H1 (cell line): ENCODE measurements around the gene FABP7. TPM values are rescaled to one million over a fixed set of nuclear protein-coding genes. Genes with fewer than 3 reads are reported as not detected.

ENCODE experiments used
- BACH1 ChIP-seq: IDR thresholded peaks from 2 replicates; pipeline ENCODE4 v1.6.1; 2012; ENCODE audit warnings: low read length, improper control_type of control experiment
- CREB1 ChIP-seq: IDR thresholded peaks from 2 replicates; pipeline ENCODE4 v1.6.1; 2012; ENCODE audit warnings: inconsistent platforms
- EP300 ChIP-seq, 2 experiments: IDR thresholded peaks; 1 replicate in 1 of 2; 2 replicates in 1 of 2; pipeline ENCODE4 v1.6.1; 2011 to 2012; ENCODE audit warnings: low read depth in 2 of 2, low read length in 2 of 2, mild to moderate bottlenecking in 2 of 2, borderline replicate concordance in 1 of 2, inconsistent platforms in 1 of 2, moderate library complexity in 1 of 2
- JUND ChIP-seq: IDR thresholded peaks from 2 replicates; pipeline ENCODE4 v1.6.1; 2011; ENCODE audit warnings: mild to moderate bottlenecking, improper control_type of control experiment, low read length
- SAP30 ChIP-seq: fragments of 300-600 bp; sonication (generic); IDR thresholded peaks from 2 replicates; pipeline ENCODE4 v1.7.1; 2012; ENCODE audit warnings: low read length, moderate library complexity, mild to moderate bottlenecking, inconsistent platforms; ENCODE audit not compliant: insufficient read depth, insufficient replicate concordance
- polyA plus RNA-seq, 7 experiments: library from polyadenylated mRNA; depleted of rRNA in 3 of 7; stranded (reverse) in 5 of 7; unstranded in 2 of 7; fragments of >200 nt in 5 of 7; fragments of 200-250 nt in 2 of 7; gene quantifications; 1 replicate in 5 of 7; 2 replicates in 1 of 7; 4 replicates in 1 of 7; pipeline versions ENCODE4 v1.2.1 to v1.2.3, GENCODE V29; 2011 to 2013; ENCODE audit warnings: missing spikeins in 2 of 7, mixed read lengths in 2 of 7
- total RNA-seq: library from RNA; stranded (reverse); fragmentation: NEBNext Ultra II Directional; extraction: Animal tissue kit (Norgen Biotek cat#: 25700); gene quantifications from 2 replicates; pipeline ENCODE4 v1.2.1, GENCODE V29; 2021

The FABP7 gene
- total and polyA plus RNA-seq, 2 of the 8 experiments (the other 6 are each of a cell fraction or from before 2014, with no cell fraction given), result 10.6 to 13.1 TPM

DNA sequence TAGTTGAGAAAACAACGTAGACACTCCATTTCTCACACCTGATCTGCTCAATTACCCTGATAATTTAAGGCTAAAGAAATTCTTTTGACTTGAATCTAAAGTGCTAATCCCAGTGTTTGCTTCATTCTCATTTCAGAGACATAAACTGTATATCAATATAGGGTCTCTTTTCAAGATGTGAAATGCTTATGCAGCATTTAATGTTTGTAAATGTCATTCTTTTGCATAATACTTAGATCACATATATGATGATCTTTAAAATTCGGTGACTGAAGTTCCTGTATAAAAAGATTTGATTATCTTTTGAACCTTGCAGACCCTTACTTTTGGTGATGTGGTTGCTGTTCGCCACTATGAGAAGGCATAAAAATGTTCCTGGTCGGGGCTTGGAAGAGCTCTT is 3.9 kb downstream of the FABP7 start (continued):
- TF ChIP-seq SAP30 (no peak), JUND (no peak), BACH1 (no peak), CREB1 (no peak), EP300 (IDR thresholded peaks at IDR 0.05; ENCODE audit: borderline replicate concordance in 1 of 2, low read depth in 2 of 2, low read length in 2 of 2) (no peak)
- TF ChIP-seq, all 59 proteins: peak for 0
